HEK293 (cell line): Measurements from ENCODE around the gene NEK9.

ENCODE experiments used
- CTCF ChIA-PET: fragments of 350-600 bp; formaldehyde crosslinking; extraction: SDS; loops from one replicate; lab custom pipeline; 2021; ENCODE audit warnings: antibody characterized with exemption; lab: Yijun Ruan, JAX
- POLR2A ChIA-PET: fragments of 300-600 bp; formaldehyde crosslinking; extraction: SDS; loops from one replicate; lab custom pipeline; 2020; ENCODE audit warnings: antibody characterized with exemption, inconsistent platforms; lab: Yijun Ruan, JAX
- H3K27ac ChIP-seq: fragments of 200-500 bp; sonication (Bioruptor generic); 2 replicates; pipeline ENCODE4 v1.5.1; 2014; ENCODE audit warnings: low read depth, low read length, control low read depth, inconsistent platforms; ENCODE audit errors: extremely low read depth
- H3K36me3 ChIP-seq, 2 experiments: fragments of 200-500 bp in 1 of 2; sonication (Bioruptor generic) in 1 of 2; 1 replicate in 1 of 2; 2 replicates in 1 of 2; pipeline ENCODE4 v1.5.1; 2014 to 2017; ENCODE audit warnings: inconsistent platforms in 2 of 2, low read length in 2 of 2; ENCODE audit not compliant: control insufficient read depth in 2 of 2, insufficient read depth in 1 of 2
- H3K4me1 ChIP-seq: fragments of 200-500 bp; sonication (Bioruptor generic); 2 replicates; pipeline ENCODE4 v1.5.1; 2014; ENCODE audit warnings: mild to moderate bottlenecking, low read length, inconsistent platforms; ENCODE audit not compliant: control insufficient read depth, insufficient read depth
- H3K4me3 ChIP-seq: 2 replicates; pipeline ENCODE4 v1.5.1; 2011; ENCODE audit warnings: low read depth, mild to moderate bottlenecking, control low read depth, low read length, moderate library complexity
- H3K9me3 ChIP-seq: fragments of 200-500 bp; sonication (Bioruptor generic); 2 replicates; pipeline ENCODE4 v1.5.1; 2014; ENCODE audit warnings: low read depth, low read length, inconsistent platforms; ENCODE audit not compliant: control insufficient read depth, insufficient read depth
- BCL11A ChIP-seq: fragments of 450-650 bp; formaldehyde crosslinking; IDR thresholded peaks from 2 replicates; pipeline ENCODE4 v1.5.1; 2016; ENCODE audit warnings: low read depth, missing biosample characterization, missing genetic modification characterization
- OSR2 ChIP-seq: fragments of 450-650 bp; formaldehyde crosslinking; IDR thresholded peaks from 2 replicates; pipeline ENCODE4 v1.5.1; 2016; ENCODE audit warnings: missing biosample characterization, missing genetic modification characterization
- ZFHX2 ChIP-seq: fragments of 450-650 bp; formaldehyde crosslinking; conservative IDR thresholded peaks from 2 replicates; pipeline ENCODE4 v1.5.1; 2016; ENCODE audit warnings: missing biosample characterization, missing genetic modification characterization
- ZFP3 ChIP-seq: fragments of 450-650 bp; formaldehyde crosslinking; IDR thresholded peaks from 2 replicates; pipeline ENCODE4 v1.5.1; 2016; ENCODE audit warnings: low read depth, missing biosample characterization, missing genetic modification characterization
- ZNF274 ChIP-seq, 2 experiments: fragments of 200-500 bp in 1 of 2; fragments of 450-650 bp in 1 of 2; sonication (Bioruptor generic) in 1 of 2; formaldehyde crosslinking in 1 of 2; IDR thresholded peaks; 2 replicates each; pipeline versions ENCODE4 v1.5.1 to v1.6.1; 2014 to 2016; ENCODE audit warnings: borderline replicate concordance in 1 of 2, inconsistent platforms in 1 of 2, low read length in 1 of 2, missing biosample characterization in 1 of 2, missing genetic modification characterization in 1 of 2
- ZNF354C ChIP-seq: fragments of 450-650 bp; formaldehyde crosslinking; IDR thresholded peaks from 2 replicates; pipeline ENCODE4 v1.5.1; 2016; ENCODE audit warnings: missing biosample characterization, missing genetic modification characterization, low read depth, borderline replicate concordance
- ZNF544 ChIP-seq: fragments of 450-650 bp; formaldehyde crosslinking; IDR thresholded peaks from 2 replicates; pipeline ENCODE4 v1.5.0; 2017; ENCODE audit warnings: missing biosample characterization, missing genetic modification characterization
- ZNF555 ChIP-seq: fragments of 450-650 bp; formaldehyde crosslinking; conservative IDR thresholded peaks from 2 replicates; pipeline ENCODE4 v1.5.1; 2017; ENCODE audit warnings: missing biosample characterization, mild to moderate bottlenecking, missing genetic modification characterization, inconsistent platforms
- ZNF558 ChIP-seq: fragments of 450-650 bp; formaldehyde crosslinking; IDR thresholded peaks from 2 replicates; pipeline ENCODE4 v1.5.1; 2016; ENCODE audit warnings: missing biosample characterization, missing genetic modification characterization
- ZNF626 ChIP-seq: fragments of 450-650 bp; sonication (Bioruptor Pico); formaldehyde crosslinking; IDR thresholded peaks from 2 replicates; pipeline ENCODE4 v1.5.1; 2018; ENCODE audit warnings: missing biosample characterization, missing genetic modification characterization, inconsistent platforms
- ZNF791 ChIP-seq: fragments of 450-650 bp; formaldehyde crosslinking; IDR thresholded peaks from 2 replicates; pipeline ENCODE4 v1.5.1; 2016; ENCODE audit warnings: missing biosample characterization, missing genetic modification characterization
- TF ChIP-seq, protein P1 (sequence below): fragments of 450-650 bp; formaldehyde crosslinking; IDR thresholded peaks from 2 replicates; pipeline ENCODE4 v1.5.1; 2016; ENCODE audit warnings: missing biosample characterization, missing genetic modification characterization
- TF ChIP-seq, protein P2 (sequence below): fragments of 450-650 bp; formaldehyde crosslinking; IDR thresholded peaks from 2 replicates; pipeline ENCODE4 v1.5.1; 2016; ENCODE audit warnings: missing biosample characterization, missing genetic modification characterization, borderline replicate concordance
- TF ChIP-seq, protein P3 (sequence below): fragments of 450-650 bp; formaldehyde crosslinking; IDR thresholded peaks from 2 replicates; pipeline ENCODE4 v1.5.1; 2016; ENCODE audit warnings: missing biosample characterization, missing genetic modification characterization, low read depth
- TF ChIP-seq, protein P4 (sequence below): fragments of 450-650 bp; formaldehyde crosslinking; IDR thresholded peaks from 2 replicates; pipeline ENCODE4 v1.5.1; 2016; ENCODE audit warnings: missing biosample characterization, missing genetic modification characterization
- TF ChIP-seq, protein P5 (sequence below): fragments of 450-650 bp; formaldehyde crosslinking; IDR thresholded peaks from 2 replicates; pipeline ENCODE4 v1.5.1; 2016; ENCODE audit warnings: missing biosample characterization, missing genetic modification characterization

The NEK9 gene

DNA sequence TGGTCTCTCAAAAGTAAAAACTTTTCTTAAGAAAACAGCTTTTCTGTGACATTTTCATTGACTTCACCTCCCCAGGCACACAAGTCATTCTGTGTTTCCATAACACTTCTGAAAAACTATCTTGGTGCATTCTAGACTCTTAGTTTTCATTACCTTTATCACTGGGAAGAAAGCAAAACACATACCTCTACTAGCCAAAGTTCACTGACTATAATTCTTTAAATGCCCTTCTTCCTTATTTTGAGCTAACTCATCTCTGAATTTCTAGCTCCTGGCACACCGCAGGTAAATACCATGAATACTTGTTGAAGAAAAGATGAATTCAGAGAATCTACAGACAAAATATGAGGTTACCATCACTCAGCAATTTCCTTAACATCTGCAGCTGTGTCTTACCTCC lies 96.7 kb downstream of the NEK9 start:
- H3K4me1 ChIP-seq = 0 out of 2 replicates have a peak, but pooled peaks cover 2% of the 10 kb centered on the region
- H3K27ac ChIP-seq = no peak overlapping the region
- POLR2A ChIA-PET = no interaction called here
- H3K4me3 ChIP-seq = no peak overlapping the region
- H3K36me3 ChIP-seq = peaks cover 21 to 41% of the 10 kb centered on the region in 2 experiments
- CTCF ChIA-PET = interaction anchor here (1.0 to 1.1 kb wide), 2 partner anchors 10 to 170 kb away, joined by 3 to 4 read pairs; no protein-coding TSS in a partner anchor
- no peak for TF ChIP-seq ZNF274 (IDR thresholded peaks at IDR 0.05; ENCODE audit: low read length)
- TF ChIP-seq ZNF274 (tag by site-specific recombination; IDR thresholded peaks at IDR 0.05; ENCODE audit: borderline replicate concordance) = no peak
- TF ChIP-seq ZNF555 (tag by site-specific recombination) = no peak
- no peak for TF ChIP-seq OSR2 (tag by site-specific recombination)
- TF ChIP-seq, protein P1, sequence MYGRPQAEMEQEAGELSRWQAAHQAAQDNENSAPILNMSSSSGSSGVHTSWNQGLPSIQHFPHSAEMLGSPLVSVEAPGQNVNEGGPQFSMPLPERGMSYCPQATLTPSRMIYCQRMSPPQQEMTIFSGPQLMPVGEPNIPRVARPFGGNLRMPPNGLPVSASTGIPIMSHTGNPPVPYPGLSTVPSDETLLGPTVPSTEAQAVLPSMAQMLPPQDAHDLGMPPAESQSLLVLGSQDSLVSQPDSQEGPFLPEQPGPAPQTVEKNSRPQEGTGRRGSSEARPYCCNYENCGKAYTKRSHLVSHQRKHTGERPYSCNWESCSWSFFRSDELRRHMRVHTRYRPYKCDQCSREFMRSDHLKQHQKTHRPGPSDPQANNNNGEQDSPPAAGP = no peak
- TF ChIP-seq, protein P2, sequence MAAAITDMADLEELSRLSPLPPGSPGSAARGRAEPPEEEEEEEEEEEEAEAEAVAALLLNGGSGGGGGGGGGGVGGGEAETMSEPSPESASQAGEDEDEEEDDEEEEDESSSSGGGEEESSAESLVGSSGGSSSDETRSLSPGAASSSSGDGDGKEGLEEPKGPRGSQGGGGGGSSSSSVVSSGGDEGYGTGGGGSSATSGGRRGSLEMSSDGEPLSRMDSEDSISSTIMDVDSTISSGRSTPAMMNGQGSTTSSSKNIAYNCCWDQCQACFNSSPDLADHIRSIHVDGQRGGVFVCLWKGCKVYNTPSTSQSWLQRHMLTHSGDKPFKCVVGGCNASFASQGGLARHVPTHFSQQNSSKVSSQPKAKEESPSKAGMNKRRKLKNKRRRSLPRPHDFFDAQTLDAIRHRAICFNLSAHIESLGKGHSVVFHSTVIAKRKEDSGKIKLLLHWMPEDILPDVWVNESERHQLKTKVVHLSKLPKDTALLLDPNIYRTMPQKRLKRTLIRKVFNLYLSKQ (tag by site-specific recombination) = no peak
- no peak for TF ChIP-seq ZNF544 (tag by site-specific recombination)
- TF ChIP-seq, protein P3, sequence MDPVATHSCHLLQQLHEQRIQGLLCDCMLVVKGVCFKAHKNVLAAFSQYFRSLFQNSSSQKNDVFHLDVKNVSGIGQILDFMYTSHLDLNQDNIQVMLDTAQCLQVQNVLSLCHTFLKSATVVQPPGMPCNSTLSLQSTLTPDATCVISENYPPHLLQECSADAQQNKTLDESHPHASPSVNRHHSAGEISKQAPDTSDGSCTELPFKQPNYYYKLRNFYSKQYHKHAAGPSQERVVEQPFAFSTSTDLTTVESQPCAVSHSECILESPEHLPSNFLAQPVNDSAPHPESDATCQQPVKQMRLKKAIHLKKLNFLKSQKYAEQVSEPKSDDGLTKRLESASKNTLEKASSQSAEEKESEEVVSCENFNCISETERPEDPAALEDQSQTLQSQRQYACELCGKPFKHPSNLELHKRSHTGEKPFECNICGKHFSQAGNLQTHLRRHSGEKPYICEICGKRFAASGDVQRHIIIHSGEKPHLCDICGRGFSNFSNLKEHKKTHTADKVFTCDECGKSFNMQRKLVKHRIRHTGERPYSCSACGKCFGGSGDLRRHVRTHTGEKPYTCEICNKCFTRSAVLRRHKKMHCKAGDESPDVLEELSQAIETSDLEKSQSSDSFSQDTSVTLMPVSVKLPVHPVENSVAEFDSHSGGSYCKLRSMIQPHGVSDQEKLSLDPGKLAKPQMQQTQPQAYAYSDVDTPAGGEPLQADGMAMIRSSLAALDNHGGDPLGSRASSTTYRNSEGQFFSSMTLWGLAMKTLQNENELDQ (tag by site-specific recombination) = no peak
- no peak for TF ChIP-seq BCL11A (tag by site-specific recombination)
- no peak for TF ChIP-seq ZNF791 (tag by site-specific recombination)
- TF ChIP-seq ZFP3 (tag by site-specific recombination) = no peak
- TF ChIP-seq, protein P4, sequence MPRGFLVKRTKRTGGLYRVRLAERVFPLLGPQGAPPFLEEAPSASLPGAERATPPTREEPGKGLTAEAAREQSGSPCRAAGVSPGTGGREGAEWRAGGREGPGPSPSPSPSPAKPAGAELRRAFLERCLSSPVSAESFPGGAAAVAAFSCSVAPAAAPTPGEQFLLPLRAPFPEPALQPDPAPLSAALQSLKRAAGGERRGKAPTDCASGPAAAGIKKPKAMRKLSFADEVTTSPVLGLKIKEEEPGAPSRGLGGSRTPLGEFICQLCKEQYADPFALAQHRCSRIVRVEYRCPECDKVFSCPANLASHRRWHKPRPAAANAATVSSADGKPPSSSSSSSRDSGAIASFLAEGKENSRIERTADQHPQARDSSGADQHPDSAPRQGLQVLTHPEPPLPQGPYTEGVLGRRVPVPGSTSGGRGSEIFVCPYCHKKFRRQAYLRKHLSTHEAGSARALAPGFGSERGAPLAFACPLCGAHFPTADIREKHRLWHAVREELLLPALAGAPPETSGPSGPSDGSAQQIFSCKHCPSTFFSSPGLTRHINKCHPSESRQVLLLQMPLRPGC (tag by site-specific recombination) = no peak
- TF ChIP-seq, protein P5, sequence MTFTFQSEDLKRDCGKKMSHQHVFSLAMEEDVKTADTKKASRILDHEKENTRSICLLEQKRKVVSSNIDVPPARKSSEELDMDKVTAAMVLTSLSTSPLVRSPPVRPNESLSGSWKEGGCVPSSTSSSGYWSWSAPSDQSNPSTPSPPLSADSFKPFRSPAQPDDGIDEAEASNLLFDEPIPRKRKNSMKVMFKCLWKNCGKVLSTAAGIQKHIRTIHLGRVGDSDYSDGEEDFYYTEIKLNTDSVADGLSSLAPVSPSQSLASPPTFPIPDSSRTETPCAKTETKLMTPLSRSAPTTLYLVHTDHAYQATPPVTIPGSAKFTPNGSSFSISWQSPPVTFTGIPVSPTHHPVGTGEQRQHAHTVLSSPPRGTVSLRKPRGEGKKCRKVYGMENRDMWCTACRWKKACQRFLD (tag by site-specific recombination) = no peak
- TF ChIP-seq ZNF626 = no peak
- no peak for TF ChIP-seq ZFHX2 (tag by site-specific recombination)
- TF ChIP-seq ZNF354C (tag by site-specific recombination) = no peak
- TF ChIP-seq ZNF558 (tag by site-specific recombination) = no peak
- no peaks in the 10 kb centered on the region for H3K9me3 ChIP-seq
